ENCODE results near the gene PITPNC1.

DNA sequence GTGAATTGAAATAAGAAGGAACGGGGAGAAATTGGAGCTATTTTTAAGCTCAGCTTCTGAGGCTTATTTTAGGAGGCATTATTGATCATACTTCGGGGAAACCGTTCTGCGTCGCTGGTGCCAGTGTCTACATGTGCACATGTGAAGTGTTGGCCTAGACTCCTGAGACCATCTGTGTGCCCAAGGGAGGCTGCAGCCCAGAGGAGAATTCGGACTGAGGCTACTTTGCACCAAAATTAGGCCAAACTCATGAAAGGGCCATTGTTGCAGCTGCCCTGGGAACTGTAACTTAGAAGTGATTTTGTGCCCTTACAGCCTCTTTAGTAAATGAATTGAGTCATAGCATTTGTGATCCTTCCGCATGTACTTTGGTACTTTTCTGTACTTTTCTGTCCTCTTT, 238.7 kb downstream of the PITPNC1 start:
- TF ChIP-seq, protein P1, sequence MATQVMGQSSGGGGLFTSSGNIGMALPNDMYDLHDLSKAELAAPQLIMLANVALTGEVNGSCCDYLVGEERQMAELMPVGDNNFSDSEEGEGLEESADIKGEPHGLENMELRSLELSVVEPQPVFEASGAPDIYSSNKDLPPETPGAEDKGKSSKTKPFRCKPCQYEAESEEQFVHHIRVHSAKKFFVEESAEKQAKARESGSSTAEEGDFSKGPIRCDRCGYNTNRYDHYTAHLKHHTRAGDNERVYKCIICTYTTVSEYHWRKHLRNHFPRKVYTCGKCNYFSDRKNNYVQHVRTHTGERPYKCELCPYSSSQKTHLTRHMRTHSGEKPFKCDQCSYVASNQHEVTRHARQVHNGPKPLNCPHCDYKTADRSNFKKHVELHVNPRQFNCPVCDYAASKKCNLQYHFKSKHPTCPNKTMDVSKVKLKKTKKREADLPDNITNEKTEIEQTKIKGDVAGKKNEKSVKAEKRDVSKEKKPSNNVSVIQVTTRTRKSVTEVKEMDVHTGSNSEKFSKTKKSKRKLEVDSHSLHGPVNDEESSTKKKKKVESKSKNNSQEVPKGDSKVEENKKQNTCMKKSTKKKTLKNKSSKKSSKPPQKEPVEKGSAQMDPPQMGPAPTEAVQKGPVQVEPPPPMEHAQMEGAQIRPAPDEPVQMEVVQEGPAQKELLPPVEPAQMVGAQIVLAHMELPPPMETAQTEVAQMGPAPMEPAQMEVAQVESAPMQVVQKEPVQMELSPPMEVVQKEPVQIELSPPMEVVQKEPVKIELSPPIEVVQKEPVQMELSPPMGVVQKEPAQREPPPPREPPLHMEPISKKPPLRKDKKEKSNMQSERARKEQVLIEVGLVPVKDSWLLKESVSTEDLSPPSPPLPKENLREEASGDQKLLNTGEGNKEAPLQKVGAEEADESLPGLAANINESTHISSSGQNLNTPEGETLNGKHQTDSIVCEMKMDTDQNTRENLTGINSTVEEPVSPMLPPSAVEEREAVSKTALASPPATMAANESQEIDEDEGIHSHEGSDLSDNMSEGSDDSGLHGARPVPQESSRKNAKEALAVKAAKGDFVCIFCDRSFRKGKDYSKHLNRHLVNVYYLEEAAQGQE (IDR thresholded peaks at IDR 0.05; ENCODE audit: insufficient read depth in 1 of 2, low read depth in 2 of 2, low read length in 2 of 2): no peak
- no peak for TF ChIP-seq POLR2AphosphoS5 (IDR thresholded peaks at IDR 0.05; ENCODE audit: low read depth, low read length)
- no peak for TF ChIP-seq TAF1 (IDR thresholded peaks at IDR 0.05; ENCODE audit: borderline replicate concordance, insufficient read depth, low read length)

All from PFSK-1 (cell line).